HG03135 (cell line): Measurements from ENCODE around the gene ZNF121.
"Not testable (repeated sequence)": the region's sequence is repeated elsewhere in the genome, so short reads cannot be mapped to it uniquely, and the experiment has no call there.

ENCODE experiments used
- ATAC-seq: cut with Tn5 transposase; IDR thresholded peaks from one replicate; pipeline ENCODE4 v1.9.1; 2021; ENCODE audit warnings: mild to moderate bottlenecking, moderate library complexity; ENCODE audit not compliant: unreplicated experiment

ZNF121 gene

GRCh38 chr19:9584073-9584833 lies at the start of gene ZNF121:
Gene ZNF121 (minus strand): TSS chr19:9584504. CDS start chr19:9568097, 16,407 bp downstream.
- peak; percentile 90 for ATAC-seq

GRCh38 chr19:9627856-9628255 lies 43.6 kb upstream of the ZNF121 start:
- no peak for ATAC-seq

GRCh38 chr19:9622531-9622930 lies 38.2 kb upstream of the ZNF121 start:
- ATAC-seq, result no peak

GRCh38 chr19:9621156-9622037 lies 37.1 kb upstream of the ZNF121 start, which contains the start of gene ZNF561:
Gene ZNF561 (minus strand): TSS chr19:9621232. CDS start chr19:9619456, 1,776 bp downstream.
- peak; percentile 82 for ATAC-seq

GRCh38 chr19:9620842-9621155 lies 36.5 kb upstream of the ZNF121 start:
- ATAC-seq, result no peak

GRCh38 chr19:9615844-9616243 lies 31.5 kb upstream of the ZNF121 start:
- no peak for ATAC-seq

- ATAC-seq, result no peak
Measured at GRCh38 chr19:9610484-9611113, 26.3 kb upstream of the ZNF121 start.

- ATAC-seq, result no peak
Measured at GRCh38 chr19:9608912-9609311, 24.6 kb upstream of the ZNF121 start.

- ATAC-seq, result no peak
Measured at GRCh38 chr19:9597027-9597426, 12.7 kb upstream of the ZNF121 start.

GRCh38 chr19:9586764-9587163 lies 2.5 kb upstream of the ZNF121 start:
- no peak for ATAC-seq

GRCh38 chr19:9582081-9582725 lies 2.1 kb downstream of the ZNF121 start:
- ATAC-seq, result not testable (repeated sequence)

- no peak for ATAC-seq
Measured at GRCh38 chr19:9580728-9581127, 3.6 kb downstream of the ZNF121 start.

GRCh38 chr19:9570255-9570654 lies 14.0 kb downstream of the ZNF121 start:
- ATAC-seq, result no peak

GRCh38 chr19:9566729-9567128 lies 17.6 kb downstream of the ZNF121 start:
- no peak for ATAC-seq

- ATAC-seq, result no peak
Measured at GRCh38 chr19:9565900-9566705, 18.2 kb downstream of the ZNF121 start.

GRCh38 chr19:9552536-9553274 lies 31.6 kb downstream of the ZNF121 start:
- ATAC-seq, result no peak

GRCh38 chr19:9547870-9548269 lies 36.4 kb downstream of the ZNF121 start:
- ATAC-seq, result no peak

GRCh38 chr19:9541281-9541680 lies 43.0 kb downstream of the ZNF121 start:
- ATAC-seq, result not testable (repeated sequence)

- not testable (repeated sequence) for ATAC-seq
Measured at GRCh38 chr19:9539921-9540320, 44.4 kb downstream of the ZNF121 start.
